K562 (cell line): ENCODE measurements around the gene UBE2L3. TPM values are rescaled to one million over a fixed set of nuclear protein-coding genes. Genes with fewer than 3 reads are reported as not detected.

Source experiments
- ADNP ChIP-seq: fragments of 200-800 bp; sonication (Bioruptor generic); IDR thresholded peaks from 2 replicates; pipeline ENCODE4 v1.6.1; 2016; ENCODE audit warnings: missing genetic modification characterization, missing compliant biosample characterization
- ASH1L ChIP-seq: fragments of 450-650 bp; IDR thresholded peaks from 2 replicates; pipeline ENCODE4 v1.6.1; 2018; ENCODE audit warnings: borderline replicate concordance, mild to moderate bottlenecking, low read depth; ENCODE audit not compliant: partially characterized antibody
- CTBP1 ChIP-seq: fragments of 450-650 bp; IDR thresholded peaks from 2 replicates; pipeline ENCODE4 v1.6.1; 2016; ENCODE audit warnings: borderline replicate concordance
- FOXJ3 ChIP-seq: sonication (generic); formaldehyde crosslinking; IDR thresholded peaks from 2 replicates; pipeline ENCODE4 v1.4.0; 2020; ENCODE audit warnings: mild to moderate bottlenecking, missing genetic modification reagents
- FOXK1 ChIP-seq: sonication (generic); formaldehyde crosslinking; IDR thresholded peaks from 2 replicates; pipeline ENCODE4 v1.8.0; 2022; ENCODE audit warnings: missing genetic modification reagents, mild to moderate bottlenecking, borderline replicate concordance
- GABPA ChIP-seq: fragments of 200-800 bp; sonication (Bioruptor generic); conservative IDR thresholded peaks from 2 replicates; pipeline ENCODE4 v1.6.1; 2016; ENCODE audit warnings: low read depth, missing genetic modification characterization, missing compliant biosample characterization
- HOXB6 ChIP-seq: fragments of 250-450 bp; sonication (Bioruptor Pico); IDR thresholded peaks from 2 replicates; pipeline ENCODE4 v1.5.1; 2022; ENCODE audit warnings: mild to moderate bottlenecking, borderline replicate concordance
- KLF1 ChIP-seq: fragments of 450-650 bp; IDR thresholded peaks from 2 replicates; pipeline ENCODE4 v1.6.1; 2016; ENCODE audit warnings: missing genetic modification characterization, missing compliant biosample characterization
- MCM2 ChIP-seq: fragments of 450-650 bp; IDR thresholded peaks from 2 replicates; pipeline ENCODE4 v1.6.1; 2017; ENCODE audit warnings: low read depth, mild to moderate bottlenecking
- MTA2 ChIP-seq: fragments of 450-650 bp; IDR thresholded peaks from 2 replicates; pipeline ENCODE4 v1.6.1; 2016; ENCODE audit warnings: low read depth
- PTBP1 ChIP-seq: fragments of 200-400 bp; formaldehyde crosslinking; IDR thresholded peaks from 2 replicates; pipeline ENCODE4 v1.6.1; 2017; ENCODE audit warnings: low read depth, low read length
- PTTG1 ChIP-seq: fragments of 450-650 bp; IDR thresholded peaks from 2 replicates; pipeline ENCODE4 v1.6.1; 2016; ENCODE audit warnings: low read depth, mild to moderate bottlenecking, missing genetic modification characterization, missing compliant biosample characterization
- RFX7 ChIP-seq: fragments of 250-450 bp; sonication (Bioruptor Pico); IDR thresholded peaks from 2 replicates; pipeline ENCODE4 v1.5.1; 2021; ENCODE audit warnings: mild to moderate bottlenecking
- RHOXF2B ChIP-seq: fragments of 250-450 bp; sonication (Bioruptor Pico); conservative IDR thresholded peaks from 2 replicates; pipeline ENCODE4 v1.5.1; 2021
- SAP30 ChIP-seq: fragments of 200-600 bp; sonication (generic); IDR thresholded peaks from 2 replicates; pipeline ENCODE4 v1.6.1; 2012; ENCODE audit warnings: borderline replicate concordance, low read depth, mild to moderate bottlenecking, moderate library complexity, low read length, control low read depth, inconsistent platforms; ENCODE audit not compliant: insufficient read depth, poor library complexity, severe bottlenecking
- ZBED1 ChIP-seq: IDR thresholded peaks from 2 replicates; pipeline ENCODE4 v1.6.1; 2014
- ZBTB7A ChIP-seq: IDR thresholded peaks from 2 replicates; pipeline ENCODE4 v1.6.1; 2011; ENCODE audit warnings: low read depth, mild to moderate bottlenecking, low read length, moderate library complexity, borderline replicate concordance; ENCODE audit not compliant: control insufficient read depth
- ZNF253 ChIP-seq: fragments of 250-450 bp; sonication (Bioruptor Pico); conservative IDR thresholded peaks from 2 replicates; pipeline ENCODE4 v1.6.1; 2021; ENCODE audit warnings: mild to moderate bottlenecking
- ZZZ3 ChIP-seq: fragments of 450-650 bp; IDR thresholded peaks from 2 replicates; pipeline ENCODE4 v1.6.1; 2016; ENCODE audit warnings: antibody characterized with exemption, mild to moderate bottlenecking, moderate library complexity
- polyA plus RNA-seq, 8 experiments: library from polyadenylated mRNA; depleted of rRNA in 4 of 8; stranded (reverse) in 5 of 8; unstranded in 3 of 8; fragments of >200 nt; fragmentation: Nextera tagmentation in 2 of 8; fragmentation: Illumina TruSeq in 1 of 8; extraction: Ambion mirVana in 2 of 8; extraction: Trizol in 1 of 8; gene quantifications; 2 replicates each; pipeline versions ENCODE4 v1.2.1 to v1.2.3, GENCODE V29; 2011 to 2014; ENCODE audit warnings: inconsistent platforms in 1 of 8, missing spikeins in 1 of 8
- total RNA-seq, 7 experiments: library from RNA; depleted of rRNA in 6 of 7; stranded (reverse); fragments of >200 nt in 6 of 7; fragmentation: Illumina TruSeq in 2 of 7; extraction: Trizol in 2 of 7; gene quantifications; 2 replicates each; pipeline versions ENCODE4 v1.2.1 to v1.2.3, GENCODE V29; 2011 to 2021; ENCODE audit warnings: low replicate concordance in 1 of 7
- TF ChIP-seq, protein P1 (sequence below): sonication (generic); formaldehyde crosslinking; IDR thresholded peaks from 2 replicates; pipeline ENCODE4 v1.8.0; 2022; ENCODE audit warnings: mild to moderate bottlenecking, missing genetic modification reagents, borderline replicate concordance
- TF ChIP-seq, protein P2 (sequence below): sonication (generic); formaldehyde crosslinking; IDR thresholded peaks from 2 replicates; pipeline ENCODE4 v1.8.1; 2023; ENCODE audit warnings: missing genetic modification reagents, mild to moderate bottlenecking, borderline replicate concordance
- TF ChIP-seq, protein P3 (sequence below): sonication (generic); formaldehyde crosslinking; IDR thresholded peaks from 2 replicates; pipeline ENCODE4 v1.8.1; 2023; ENCODE audit warnings: mild to moderate bottlenecking, missing genetic modification reagents, moderate library complexity

The UBE2L3 gene
- total and polyA plus RNA-seq, 9 of the 15 experiments (the other 6 are each of a cell fraction or from before 2014, with no cell fraction given): 215 to 625 (median 285) TPM

DNA sequence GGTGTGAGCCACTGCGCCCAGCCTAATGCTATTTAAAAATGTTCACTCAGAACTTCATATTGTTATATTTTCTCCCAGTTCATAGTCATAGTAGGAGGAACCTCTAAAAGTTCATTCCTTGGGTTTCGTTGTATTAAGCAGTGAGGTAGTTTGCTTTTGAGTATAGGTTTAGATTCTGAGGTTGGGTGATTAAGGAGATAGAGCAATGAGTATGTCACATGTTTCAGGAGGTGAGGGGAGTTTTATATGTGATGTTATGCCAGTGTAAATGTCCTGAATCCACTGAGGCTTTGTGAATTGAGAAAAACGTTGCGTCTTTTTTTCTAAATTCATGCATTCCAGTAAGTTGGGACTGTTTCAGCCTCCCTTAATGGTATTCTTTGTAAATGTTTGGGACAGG is 4.2 kb downstream of the UBE2L3 start (continued):
- TF ChIP-seq, protein P1, sequence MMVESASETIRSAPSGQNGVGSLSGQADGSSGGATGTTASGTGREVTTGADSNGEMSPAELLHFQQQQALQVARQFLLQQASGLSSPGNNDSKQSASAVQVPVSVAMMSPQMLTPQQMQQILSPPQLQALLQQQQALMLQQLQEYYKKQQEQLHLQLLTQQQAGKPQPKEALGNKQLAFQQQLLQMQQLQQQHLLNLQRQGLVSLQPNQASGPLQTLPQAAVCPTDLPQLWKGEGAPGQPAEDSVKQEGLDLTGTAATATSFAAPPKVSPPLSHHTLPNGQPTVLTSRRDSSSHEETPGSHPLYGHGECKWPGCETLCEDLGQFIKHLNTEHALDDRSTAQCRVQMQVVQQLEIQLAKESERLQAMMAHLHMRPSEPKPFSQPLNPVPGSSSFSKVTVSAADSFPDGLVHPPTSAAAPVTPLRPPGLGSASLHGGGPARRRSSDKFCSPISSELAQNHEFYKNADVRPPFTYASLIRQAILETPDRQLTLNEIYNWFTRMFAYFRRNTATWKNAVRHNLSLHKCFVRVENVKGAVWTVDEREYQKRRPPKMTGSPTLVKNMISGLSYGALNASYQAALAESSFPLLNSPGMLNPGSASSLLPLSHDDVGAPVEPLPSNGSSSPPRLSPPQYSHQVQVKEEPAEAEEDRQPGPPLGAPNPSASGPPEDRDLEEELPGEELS (CRISPR knock-in tag): peak; percentile 12; the same call in 1 of the 2 replicates
- TF ChIP-seq CTBP1 (no peak), ADNP (tag) (no peak), RHOXF2B (CRISPR knock-in tag) (0 out of 2 replicates have a peak, but pooled peaks have one; percentile 34), MCM2 (no peak), GABPA (tag) (no peak), ZZZ3 (no peak), MTA2 (no peak), FOXJ3 (CRISPR knock-in tag) (no peak), PTTG1 (tag) (no peak), ZBED1 (no peak), ZBTB7A (no peak), HOXB6 (0 out of 2 replicates have a peak, but pooled peaks have one; percentile 69), ZNF253 (CRISPR knock-in tag) (0 out of 2 replicates have a peak, but pooled peaks have one; percentile 39), RFX7 (CRISPR knock-in tag) (peak; percentile 87), ASH1L (no peak), FOXK1 (CRISPR knock-in tag) (0 out of 2 replicates have a peak, but pooled peaks have one; percentile 84), KLF1 (0 out of 2 replicates have a peak, but pooled peaks have one; percentile 28), SAP30 (no peak), PTBP1 (no peak)
- TF ChIP-seq, protein P2, sequence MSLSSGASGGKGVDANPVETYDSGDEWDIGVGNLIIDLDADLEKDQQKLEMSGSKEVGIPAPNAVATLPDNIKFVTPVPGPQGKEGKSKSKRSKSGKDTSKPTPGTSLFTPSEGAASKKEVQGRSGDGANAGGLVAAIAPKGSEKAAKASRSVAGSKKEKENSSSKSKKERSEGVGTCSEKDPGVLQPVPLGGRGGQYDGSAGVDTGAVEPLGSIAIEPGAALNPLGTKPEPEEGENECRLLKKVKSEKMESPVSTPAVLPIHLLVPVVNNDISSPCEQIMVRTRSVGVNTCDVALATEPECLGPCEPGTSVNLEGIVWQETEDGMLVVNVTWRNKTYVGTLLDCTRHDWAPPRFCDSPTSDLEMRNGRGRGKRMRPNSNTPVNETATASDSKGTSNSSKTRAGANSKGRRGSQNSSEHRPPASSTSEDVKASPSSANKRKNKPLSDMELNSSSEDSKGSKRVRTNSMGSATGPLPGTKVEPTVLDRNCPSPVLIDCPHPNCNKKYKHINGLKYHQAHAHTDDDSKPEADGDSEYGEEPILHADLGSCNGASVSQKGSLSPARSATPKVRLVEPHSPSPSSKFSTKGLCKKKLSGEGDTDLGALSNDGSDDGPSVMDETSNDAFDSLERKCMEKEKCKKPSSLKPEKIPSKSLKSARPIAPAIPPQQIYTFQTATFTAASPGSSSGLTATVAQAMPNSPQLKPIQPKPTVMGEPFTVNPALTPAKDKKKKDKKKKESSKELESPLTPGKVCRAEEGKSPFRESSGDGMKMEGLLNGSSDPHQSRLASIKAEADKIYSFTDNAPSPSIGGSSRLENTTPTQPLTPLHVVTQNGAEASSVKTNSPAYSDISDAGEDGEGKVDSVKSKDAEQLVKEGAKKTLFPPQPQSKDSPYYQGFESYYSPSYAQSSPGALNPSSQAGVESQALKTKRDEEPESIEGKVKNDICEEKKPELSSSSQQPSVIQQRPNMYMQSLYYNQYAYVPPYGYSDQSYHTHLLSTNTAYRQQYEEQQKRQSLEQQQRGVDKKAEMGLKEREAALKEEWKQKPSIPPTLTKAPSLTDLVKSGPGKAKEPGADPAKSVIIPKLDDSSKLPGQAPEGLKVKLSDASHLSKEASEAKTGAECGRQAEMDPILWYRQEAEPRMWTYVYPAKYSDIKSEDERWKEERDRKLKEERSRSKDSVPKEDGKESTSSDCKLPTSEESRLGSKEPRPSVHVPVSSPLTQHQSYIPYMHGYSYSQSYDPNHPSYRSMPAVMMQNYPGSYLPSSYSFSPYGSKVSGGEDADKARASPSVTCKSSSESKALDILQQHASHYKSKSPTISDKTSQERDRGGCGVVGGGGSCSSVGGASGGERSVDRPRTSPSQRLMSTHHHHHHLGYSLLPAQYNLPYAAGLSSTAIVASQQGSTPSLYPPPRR (CRISPR knock-in tag): no peak
- TF ChIP-seq, protein P3, sequence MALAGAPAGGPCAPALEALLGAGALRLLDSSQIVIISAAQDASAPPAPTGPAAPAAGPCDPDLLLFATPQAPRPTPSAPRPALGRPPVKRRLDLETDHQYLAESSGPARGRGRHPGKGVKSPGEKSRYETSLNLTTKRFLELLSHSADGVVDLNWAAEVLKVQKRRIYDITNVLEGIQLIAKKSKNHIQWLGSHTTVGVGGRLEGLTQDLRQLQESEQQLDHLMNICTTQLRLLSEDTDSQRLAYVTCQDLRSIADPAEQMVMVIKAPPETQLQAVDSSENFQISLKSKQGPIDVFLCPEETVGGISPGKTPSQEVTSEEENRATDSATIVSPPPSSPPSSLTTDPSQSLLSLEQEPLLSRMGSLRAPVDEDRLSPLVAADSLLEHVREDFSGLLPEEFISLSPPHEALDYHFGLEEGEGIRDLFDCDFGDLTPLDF: no peak
